HG02943 (cell line): Measurements from ENCODE around the gene SIPA1L3.
"Not testable (repeated sequence)": the region's sequence is repeated elsewhere in the genome, so short reads cannot be mapped to it uniquely, and the experiment has no call there.

Experiments used
- ATAC-seq: cut with Tn5 transposase; IDR thresholded peaks from one replicate; pipeline ENCODE4 v1.9.1; 2021; ENCODE audit warnings: mild to moderate bottlenecking, low read depth, moderate library complexity; ENCODE audit not compliant: unreplicated experiment

SIPA1L3 gene

GRCh38 chr19:38061294-38061693, 154.3 kb downstream of the SIPA1L3 start:
- ATAC-seq = no peak

- no peak for ATAC-seq
These were observed 156.2 kb downstream of the SIPA1L3 start for GRCh38 chr19:38062959-38063761.

DNA sequence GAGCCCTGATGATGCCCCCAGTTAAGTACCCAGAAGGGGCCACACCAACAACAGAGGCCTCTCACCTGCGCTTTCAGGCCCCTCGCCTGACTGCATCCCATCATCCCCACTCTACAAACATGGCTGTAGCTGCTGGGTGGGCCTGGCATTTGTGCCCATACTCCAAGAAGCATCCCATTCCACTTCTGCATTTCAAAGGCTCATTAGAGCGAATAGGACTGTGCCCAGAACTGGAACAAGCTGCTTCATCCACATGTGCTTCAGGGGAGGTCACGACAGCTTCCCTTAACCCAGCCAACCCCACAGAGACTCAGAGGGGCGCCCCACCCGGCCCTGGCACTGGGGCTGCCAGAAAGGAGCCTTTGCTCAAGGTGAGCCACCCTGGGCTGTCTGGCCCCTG, 156.9 kb downstream of the SIPA1L3 start:
- no peak for ATAC-seq

DNA sequence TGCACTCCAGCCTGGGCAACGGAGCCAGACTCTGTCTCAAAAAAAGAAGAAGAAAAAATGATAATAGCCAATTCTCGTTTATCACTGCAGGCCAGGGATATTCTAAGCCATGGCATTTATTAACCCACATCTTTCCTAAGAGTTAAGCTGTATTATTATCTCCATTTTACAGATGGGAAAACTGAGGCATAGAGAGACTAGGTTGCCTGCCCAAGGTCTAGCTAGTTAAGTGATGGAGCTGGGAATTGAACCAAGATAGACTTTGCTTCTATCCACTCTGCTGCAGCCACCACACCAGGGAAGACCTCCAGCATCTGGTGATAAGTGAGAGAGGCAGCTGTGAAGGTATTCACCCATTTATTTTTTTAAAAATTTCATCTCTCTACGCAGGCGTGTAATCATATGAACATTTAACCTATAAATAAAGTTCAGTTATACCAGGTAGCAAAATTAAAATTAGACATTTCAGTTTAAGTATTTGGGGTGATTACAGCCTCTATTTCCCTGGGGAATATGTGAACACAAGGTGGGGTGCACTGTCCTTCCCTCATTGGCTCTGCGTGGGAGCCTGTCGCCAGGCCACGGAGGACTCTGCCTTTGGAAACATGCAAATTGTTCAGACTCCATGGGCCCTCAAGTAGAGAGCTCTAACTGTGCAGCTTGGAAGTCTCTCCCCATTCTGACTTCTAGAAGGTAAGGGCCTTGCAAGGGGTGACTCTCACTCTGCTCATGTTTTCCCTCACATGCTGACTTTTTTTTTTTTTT, 157.8 kb downstream of the SIPA1L3 start:
- no peak for ATAC-seq

GRCh38 chr19:38065775-38066174, 158.8 kb downstream of the SIPA1L3 start:
- ATAC-seq = not testable (repeated sequence)

GRCh38 chr19:38068826-38069225, 161.8 kb downstream of the SIPA1L3 start:
- no peak for ATAC-seq

GRCh38 chr19:38070573-38070972, 163.6 kb downstream of the SIPA1L3 start:
- ATAC-seq = no peak

DNA sequence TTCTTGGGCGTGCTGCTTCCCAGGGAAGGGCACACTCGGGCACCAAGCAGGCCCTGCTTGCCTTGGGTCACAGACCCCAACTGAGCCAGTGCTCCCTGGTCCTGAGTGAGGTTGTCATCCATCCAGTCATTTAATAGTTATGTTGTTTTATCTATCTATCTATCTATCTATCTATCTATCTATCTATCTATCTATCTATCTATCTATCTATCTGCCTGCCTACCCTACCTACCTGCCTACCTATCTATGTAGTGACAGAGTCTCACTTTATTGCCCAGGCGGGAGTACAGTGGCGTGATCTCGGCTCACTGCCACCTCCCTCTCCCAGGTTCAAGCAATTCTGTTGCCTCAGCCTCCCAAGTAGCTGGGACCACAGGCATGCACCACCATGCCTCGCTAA, 164.0 kb downstream of the SIPA1L3 start:
- not testable (repeated sequence) for ATAC-seq

GRCh38 chr19:38071647-38072046, 164.6 kb downstream of the SIPA1L3 start:
- ATAC-seq = no peak

DNA sequence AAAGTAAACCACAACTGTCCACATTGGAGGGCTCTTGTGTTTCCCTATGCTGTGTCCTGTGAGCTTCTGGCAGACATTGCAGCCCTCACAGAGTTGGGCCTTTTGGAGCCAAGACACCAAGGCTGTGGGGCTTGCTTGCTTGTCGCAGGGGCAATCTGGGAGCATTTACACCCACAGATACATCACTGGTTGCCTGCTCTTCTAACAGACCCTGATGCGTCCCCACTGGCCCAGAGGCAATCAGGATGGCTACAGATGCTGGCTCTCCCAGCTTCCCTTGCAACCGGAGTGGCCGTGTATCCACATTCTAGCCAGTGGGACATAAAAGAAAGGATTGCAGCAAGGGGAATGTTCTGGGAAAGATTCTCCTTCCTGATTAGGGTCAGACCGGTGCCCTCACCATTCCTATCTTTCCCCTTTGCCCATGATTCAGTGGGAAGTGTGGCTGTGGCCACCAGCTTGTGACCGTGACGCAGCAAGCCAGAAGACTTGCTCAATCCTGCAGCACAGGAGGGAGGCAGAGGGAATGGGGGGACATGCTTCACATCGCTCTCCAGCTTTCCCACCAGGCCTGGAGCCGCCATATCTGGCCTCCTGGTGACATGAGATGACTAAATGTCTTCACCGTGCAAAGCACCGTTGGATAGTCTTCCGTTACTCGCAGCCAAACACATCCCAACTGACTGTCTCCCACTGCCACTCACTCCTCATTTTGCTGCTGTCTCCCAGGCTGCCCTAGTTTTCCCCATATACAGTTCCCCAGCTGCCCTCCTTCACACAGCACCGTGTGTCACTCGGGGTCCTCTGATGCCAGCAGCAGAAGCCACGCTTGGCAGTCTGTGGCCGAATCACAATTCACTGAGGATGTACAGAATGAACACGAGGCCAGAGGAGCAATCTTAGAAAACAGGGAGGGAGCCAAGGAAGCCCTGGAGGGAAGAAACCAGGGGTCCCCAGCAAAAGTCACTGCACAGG, 166.1 kb downstream of the SIPA1L3 start:
- ATAC-seq = no peak

GRCh38 chr19:38073841-38074685, 167.1 kb downstream of the SIPA1L3 start:
- no peak for ATAC-seq

DNA sequence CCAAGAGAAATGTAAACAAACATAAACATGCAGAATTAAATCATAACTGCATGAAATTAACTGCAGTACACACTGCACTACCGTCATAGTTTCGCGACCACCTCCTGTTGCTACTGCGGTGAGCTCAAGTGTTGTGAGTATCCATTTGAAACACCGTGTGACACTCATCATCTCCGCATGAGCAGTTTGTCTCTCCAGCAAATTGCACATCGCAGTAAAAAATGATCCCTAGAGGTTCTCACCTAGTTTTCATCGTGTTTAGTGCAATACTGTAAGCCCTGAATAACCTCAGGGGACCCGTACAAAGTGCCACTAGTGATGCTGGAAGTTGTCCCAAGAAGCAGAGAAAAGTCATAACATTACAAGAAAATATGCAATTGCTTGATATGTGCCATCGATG, 169.3 kb downstream of the SIPA1L3 start:
- no peak for ATAC-seq

- no peak for ATAC-seq
These were observed 171.4 kb downstream of the SIPA1L3 start for GRCh38 chr19:38078302-38078930.

GRCh38 chr19:38079926-38080380, 172.9 kb downstream of the SIPA1L3 start:
- no peak for ATAC-seq

DNA sequence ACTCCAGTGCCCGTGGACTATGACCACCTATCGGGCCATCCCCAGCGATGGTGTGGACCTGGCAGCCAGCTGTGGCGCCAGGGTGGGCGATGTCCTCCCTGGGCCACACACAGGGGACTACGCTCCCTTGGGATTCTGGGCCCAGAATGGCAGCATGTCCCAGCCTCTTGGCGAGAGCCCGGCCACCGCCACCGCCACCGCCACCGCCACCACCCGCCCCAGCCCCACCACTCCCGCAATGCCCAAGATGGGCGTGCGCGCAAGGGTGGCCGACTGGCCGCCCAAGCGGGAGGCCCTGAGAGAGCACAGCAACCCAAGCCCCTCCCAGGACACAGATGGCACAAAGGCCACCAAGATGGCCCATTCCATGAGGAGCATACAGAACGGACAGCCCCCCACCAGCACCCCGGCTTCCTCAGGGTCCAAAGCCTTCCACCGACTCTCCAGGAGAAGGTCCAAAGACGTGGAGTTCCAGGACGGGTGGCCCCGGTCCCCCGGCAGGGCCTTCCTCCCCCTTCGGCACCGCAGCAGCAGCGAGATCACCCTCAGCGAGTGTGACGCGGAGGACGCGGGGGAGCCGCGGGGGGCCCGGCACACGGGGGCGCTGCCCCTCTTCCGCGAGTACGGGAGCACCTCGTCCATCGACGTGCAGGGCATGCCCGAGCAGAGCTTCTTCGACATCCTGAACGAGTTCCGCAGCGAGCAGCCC, 174.7 kb downstream of the SIPA1L3 start:
- ATAC-seq = no peak

GRCh38 chr19:38082256-38083118, 175.5 kb downstream of the SIPA1L3 start:
- no peak for ATAC-seq

DNA sequence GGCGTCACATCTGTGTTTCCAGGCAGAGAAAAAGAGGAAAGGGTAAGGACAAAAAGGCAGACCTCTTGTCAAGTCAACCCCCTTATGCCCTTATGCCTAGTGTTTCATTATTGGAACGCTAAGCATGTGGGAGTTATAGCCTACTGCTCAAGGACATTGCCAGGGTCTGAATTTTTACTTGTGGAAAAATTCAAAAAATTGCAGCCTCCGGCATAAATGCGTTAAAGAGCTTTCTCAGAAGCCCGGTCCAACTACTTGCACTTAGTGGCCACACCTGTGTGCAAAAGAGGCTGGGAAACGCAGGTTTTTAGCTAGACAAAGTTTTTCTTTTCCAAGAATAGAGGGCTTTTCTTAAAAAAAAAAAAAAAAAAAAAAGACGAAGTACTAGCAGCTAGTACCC, 177.2 kb downstream of the SIPA1L3 start:
- no peak for ATAC-seq

DNA sequence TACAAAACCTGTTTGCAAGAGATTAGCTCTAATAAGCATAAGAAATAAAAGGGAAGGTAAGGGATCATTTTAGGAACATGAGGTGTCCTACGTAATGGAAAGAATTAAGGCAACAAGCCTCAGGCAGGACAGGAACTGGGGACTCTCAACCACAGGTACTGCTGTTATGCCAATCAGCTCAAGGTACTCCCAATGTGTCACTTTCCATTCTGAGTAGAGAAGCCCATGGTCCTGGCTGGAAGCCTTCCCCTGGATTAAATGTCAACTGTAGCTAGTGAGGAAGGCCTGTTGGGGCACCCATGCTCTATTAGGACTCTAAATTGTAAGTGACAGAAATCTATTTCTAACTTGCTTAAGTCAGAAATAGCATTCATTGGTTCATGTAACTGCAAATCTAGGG, 182.4 kb downstream of the SIPA1L3 start:
- ATAC-seq = no peak
